ENCODE measurements around the gene GNPDA1.
"Not testable (repeated sequence)": the region's sequence is repeated elsewhere in the genome, so short reads cannot be mapped to it uniquely, and the experiment has no call there.

GRCh38 chr5:142040881-142041280 lies 28.1 kb upstream of the GNPDA1 start:
- not testable (repeated sequence) for TF ChIP-seq CTCF (IDR thresholded peaks at IDR 0.05; ENCODE audit: insufficient read depth, low read length, poor library complexity, severe bottlenecking); EZH2phosphoT487 (conservative IDR thresholded peaks at IDR 0.05; ENCODE audit: low read length)
